Mucosa of rectum (tissue), 2 donors: ENCODE data around the gene MAPK1.
"Not testable (repeated sequence)": the region's sequence is repeated elsewhere in the genome, so short reads cannot be mapped to it uniquely, and the experiment has no call there.

Source experiments
- H3K27ac ChIP-seq, 2 donors: one replicate each; pipeline ENCODE4 v1.7.0; 2013; ENCODE audit warnings: inconsistent platforms in 2 of 2, low read depth in 2 of 2, low read length in 2 of 2
- H3K27me3 ChIP-seq, 2 donors: one replicate each; pipeline ENCODE4 v1.7.0; 2013; ENCODE audit warnings: low read length in 2 of 2; ENCODE audit not compliant: control insufficient read depth in 2 of 2, insufficient read depth in 2 of 2
- H3K36me3 ChIP-seq, 2 donors: one replicate each; pipeline ENCODE4 v1.7.0; 2013; ENCODE audit warnings: low read length in 2 of 2; ENCODE audit not compliant: control insufficient read depth in 2 of 2, insufficient read depth in 2 of 2
- H3K4me1 ChIP-seq, 2 donors: one replicate each; pipeline ENCODE4 v1.7.0; 2013; ENCODE audit warnings: low read length in 2 of 2, mild to moderate bottlenecking in 1 of 2; ENCODE audit not compliant: control insufficient read depth in 2 of 2, insufficient read depth in 2 of 2
- H3K4me3 ChIP-seq, 2 donors: one replicate each; pipeline ENCODE4 v1.7.0; 2013; ENCODE audit warnings: low read length in 2 of 2
- H3K9ac ChIP-seq, 2 donors: one replicate each; pipeline ENCODE4 v1.7.0; 2013; ENCODE audit warnings: low read length in 2 of 2, low read depth in 1 of 2, mild to moderate bottlenecking in 1 of 2
- H3K9me3 ChIP-seq, 2 donors: one replicate each; pipeline ENCODE4 v1.7.0; 2013; ENCODE audit warnings: low read length in 2 of 2; ENCODE audit not compliant: control insufficient read depth in 2 of 2
- donor health status: healthy.
- donor health status: Normal muscosa, but diverticular disease.

The MAPK1 gene

GRCh38 chr22:21867528-21868266 is at the start of gene MAPK1:
Gene MAPK1 (minus strand): TSS chr22:21867645. CDS start chr22:21867440, 205 bp downstream.
- Histone ChIP-seq H3K9me3 (no peaks in the 10 kb centered on the region), H3K4me3 (peak within 1 kb of the TSS; percentile 93 to 97), H3K4me1 (peaks cover 8 to 12% of the 10 kb centered on the region in 2 donors), H3K36me3 (no peaks in the 10 kb centered on the region), H3K9ac (peak within 1 kb of the TSS; percentile 82 to 89), H3K27ac (peak within 1 kb of the TSS; percentile 87 to 93), H3K27me3 (no peaks in the 10 kb centered on the region)

GRCh38 chr22:21916309-21916918 is 49.0 kb upstream of the MAPK1 start:
- Histone ChIP-seq H3K4me3 (no peak overlapping the region), H3K9ac (no peak overlapping the region), H3K36me3 (no peaks in the 10 kb centered on the region), H3K27ac (no peak overlapping the region), H3K27me3 (no peaks in the 10 kb centered on the region), H3K9me3 (no peaks in the 10 kb centered on the region), H3K4me1 (no peaks in the 10 kb centered on the region)

- no peaks in the 10 kb centered on the region for H3K27me3 ChIP-seq
- H3K27ac ChIP-seq, result no peak overlapping the region
- H3K36me3 ChIP-seq, result no peaks in the 10 kb centered on the region
- H3K9ac ChIP-seq, result no peak overlapping the region
- no peaks in the 10 kb centered on the region for H3K9me3 ChIP-seq
- H3K4me1 ChIP-seq, result no peaks in the 10 kb centered on the region
- H3K4me3 ChIP-seq, result no peak overlapping the region
Observed at GRCh38 chr22:21915624-21916308, 48.3 kb upstream of the MAPK1 start.

- not testable (repeated sequence) for H3K27me3 ChIP-seq, H3K4me3 ChIP-seq, H3K9me3 ChIP-seq, H3K27ac ChIP-seq, H3K4me1 ChIP-seq, H3K9ac ChIP-seq, H3K36me3 ChIP-seq
Observed at GRCh38 chr22:21914033-21914642, 46.7 kb upstream of the MAPK1 start.

GRCh38 chr22:21910367-21910766 is 42.9 kb upstream of the MAPK1 start:
- H3K36me3 ChIP-seq, H3K9ac ChIP-seq, H3K27me3 ChIP-seq, H3K9me3 ChIP-seq, H3K4me1 ChIP-seq, H3K27ac ChIP-seq, H3K4me3 ChIP-seq: not testable (repeated sequence)

GRCh38 chr22:21909871-21910270 is 42.4 kb upstream of the MAPK1 start:
- H3K9me3 ChIP-seq, result no peaks in the 10 kb centered on the region
- no peak overlapping the region for H3K9ac ChIP-seq
- H3K4me1 ChIP-seq, result no peaks in the 10 kb centered on the region
- H3K4me3 ChIP-seq, result no peak overlapping the region
- no peaks in the 10 kb centered on the region for H3K27me3 ChIP-seq
- H3K27ac ChIP-seq, result no peak overlapping the region
- no peaks in the 10 kb centered on the region for H3K36me3 ChIP-seq

GRCh38 chr22:21907638-21908522 is 40.4 kb upstream of the MAPK1 start:
- H3K36me3 ChIP-seq, result no peaks in the 10 kb centered on the region
- no peaks in the 10 kb centered on the region for H3K4me1 ChIP-seq
- no peak overlapping the region for H3K4me3 ChIP-seq
- no peaks in the 10 kb centered on the region for H3K9me3 ChIP-seq
- no peaks in the 10 kb centered on the region for H3K27me3 ChIP-seq
- H3K9ac ChIP-seq, result no peak overlapping the region
- no peak overlapping the region for H3K27ac ChIP-seq

GRCh38 chr22:21905234-21905633 is 37.8 kb upstream of the MAPK1 start:
- H3K9me3 ChIP-seq, H3K9ac ChIP-seq: not testable (repeated sequence)

GRCh38 chr22:21904250-21904789 is 36.9 kb upstream of the MAPK1 start:
- H3K27ac ChIP-seq, result no peak overlapping the region
- H3K4me3 ChIP-seq, result no peak overlapping the region
- H3K9ac ChIP-seq, result no peak overlapping the region
- no peaks in the 10 kb centered on the region for H3K36me3 ChIP-seq
- H3K4me1 ChIP-seq, result no peaks in the 10 kb centered on the region
- H3K27me3 ChIP-seq, result no peaks in the 10 kb centered on the region
- no peaks in the 10 kb centered on the region for H3K9me3 ChIP-seq

More at GRCh38 chr22:21905234-21905633, 37.8 kb upstream of the MAPK1 start:
- not testable (repeated sequence) for H3K4me3 ChIP-seq, H3K36me3 ChIP-seq, H3K27me3 ChIP-seq, H3K27ac ChIP-seq, H3K4me1 ChIP-seq
